CD8-positive, alpha-beta memory T cell (primary cell): ENCODE results near the gene SEMA3B. TPM values are rescaled to one million over a fixed set of nuclear protein-coding genes. Genes with fewer than 3 reads are reported as not detected.
A peak's percentile ranks its signal among the peaks of the same experiment; 100 is the strongest.

Experiments
- CTCF ChIA-PET: fragments of 350-600 bp; sonication (Branson Sonifier 250); formaldehyde crosslinking; loops from one replicate; lab custom pipeline; 2021; ENCODE audit warnings: antibody characterized with exemption; lab: Charles Lee
- POLR2A ChIA-PET: fragments of 350-600 bp; sonication (Branson Sonifier 250); formaldehyde crosslinking; loops from one replicate; lab custom pipeline; 2021; ENCODE audit warnings: antibody characterized with exemption; lab: Charles Lee
- DNase-seq, 5 donors: peaks; one replicate each; pipeline versions ENCODE4 v3.0.0 to v3.0.0-alpha.2; 2020 to 2022; ENCODE audit warnings: mixed read lengths in 1 of 5
- H3K27ac ChIP-seq: one replicate; pipeline ENCODE4 v1.7.0; 2013; ENCODE audit warnings: low read depth, mild to moderate bottlenecking, low read length, moderate library complexity
- H3K27me3 ChIP-seq: 2 replicates; pipeline ENCODE4 v1.7.0; 2013; ENCODE audit warnings: low read length, mild to moderate bottlenecking; ENCODE audit not compliant: insufficient read depth, poor library complexity, severe bottlenecking
- H3K36me3 ChIP-seq: 2 replicates; pipeline ENCODE4 v1.7.0; 2013; ENCODE audit warnings: mild to moderate bottlenecking, low read length, moderate library complexity; ENCODE audit not compliant: insufficient read depth
- H3K4me1 ChIP-seq: 2 replicates; pipeline ENCODE4 v1.7.0; 2013; ENCODE audit warnings: mild to moderate bottlenecking, low read length, moderate library complexity; ENCODE audit not compliant: insufficient read depth
- H3K4me3 ChIP-seq: 2 replicates; pipeline ENCODE4 v1.7.0; 2013; ENCODE audit warnings: mild to moderate bottlenecking, low read length
- H3K9me3 ChIP-seq: 2 replicates; pipeline ENCODE4 v1.7.0; 2013; ENCODE audit warnings: mild to moderate bottlenecking, low read length
- H3K27ac Mint-ChIP-seq, 8 donors: one replicate each; pipeline ENCODE4 v1.8.0; 2020 to 2021; ENCODE audit warnings: mixed read lengths in 8 of 8, mild to moderate bottlenecking in 6 of 8, inconsistent platforms in 3 of 8, moderate library complexity in 3 of 8
- H3K27me3 Mint-ChIP-seq, 2 donors: one replicate each; pipeline ENCODE4 v1.8.0; 2020 to 2021; ENCODE audit warnings: mixed read lengths in 2 of 2, mild to moderate bottlenecking in 1 of 2, moderate library complexity in 1 of 2
- H3K36me3 Mint-ChIP-seq, 3 donors: one replicate each; pipeline ENCODE4 v1.8.0; 2020 to 2021; ENCODE audit warnings: mixed read lengths in 3 of 3, inconsistent platforms in 1 of 3, mild to moderate bottlenecking in 1 of 3
- H3K4me1 Mint-ChIP-seq, 3 donors: one replicate each; pipeline ENCODE4 v1.8.0; 2020 to 2021; ENCODE audit warnings: mixed read lengths in 3 of 3, inconsistent platforms in 1 of 3, mild to moderate bottlenecking in 1 of 3
- H3K4me3 Mint-ChIP-seq, 7 donors: one replicate each; pipeline ENCODE4 v1.8.0; 2020 to 2021; ENCODE audit warnings: mixed read lengths in 7 of 7, mild to moderate bottlenecking in 6 of 7, moderate library complexity in 4 of 7, inconsistent platforms in 2 of 7
- H3K9me3 Mint-ChIP-seq, 5 donors: one replicate each; pipeline ENCODE4 v1.8.0; 2020 to 2022; ENCODE audit warnings: mixed read lengths in 5 of 5, mild to moderate bottlenecking in 3 of 5, moderate library complexity in 2 of 5, inconsistent platforms in 1 of 5
- polyA plus RNA-seq: library from polyadenylated mRNA; unstranded; fragments of 300-500 nt; fragmentation: Illumina TruSeq; gene quantifications from one replicate; pipeline ENCODE4 v1.2.3, GENCODE V29; 2021
- total RNA-seq, 2 experiments: library from RNA; stranded (reverse); gene quantifications; one replicate each; pipeline ENCODE4 v1.2.3, GENCODE V29; 2021

Gene SEMA3B
- total and polyA plus RNA-seq, 3 experiments from 2014 or later = 0.22 TPM; not detected in 2

GRCh38 chr3:50273689-50274065 lies 4.7 kb downstream of the SEMA3B start:
- no peak overlapping the region for H3K27ac Mint-ChIP-seq
- peaks cover 27 to 35% of the 10 kb centered on the region in 2 donors for H3K27me3 Mint-ChIP-seq

GRCh38 chr3:50274371-50275104 lies 5.6 kb downstream of the SEMA3B start:
- Histone ChIP-seq H3K9me3 (no peaks in the 10 kb centered on the region), H3K27me3 (peaks cover 28% of the 10 kb centered on the region), H3K4me1 (peaks cover 28% of the 10 kb centered on the region), H3K27ac (no peak overlapping the region), H3K36me3 (no peaks in the 10 kb centered on the region), H3K4me3 (no peak overlapping the region)
- peak overlapping the region in 6 of 8 donors; percentile 38 to 82 (median 78) for H3K27ac Mint-ChIP-seq
- no peaks in the 10 kb centered on the region for H3K9me3 Mint-ChIP-seq
- H3K27me3 Mint-ChIP-seq = peaks cover 28 to 34% of the 10 kb centered on the region in 2 donors
- ChIA-PET POLR2A (no interaction called here), CTCF (interaction anchor here (0.7 to 7.2 kb wide), 14 partner anchors 10 to 80 kb away, joined by 3 to 86 read pairs (median 4); partner anchors contain the start of genes HYAL3 and NAA80)
- H3K4me3 Mint-ChIP-seq = peak overlapping the region; percentile 15 to 67 (median 54)
- no peaks in the 10 kb centered on the region for H3K36me3 Mint-ChIP-seq
- peaks cover 23 to 32% (median 24%) of the 10 kb centered on the region in 3 donors for H3K4me1 Mint-ChIP-seq
- DNase-seq = peak; percentile 55 to 81 (median 65)

More at GRCh38 chr3:50273689-50274065, 4.7 kb downstream of the SEMA3B start:
- peak overlapping the region in 2 of 7 donors; percentile 62 to 67 for H3K4me3 Mint-ChIP-seq
- Histone ChIP-seq H3K27me3 (peaks cover 28% of the 10 kb centered on the region), H3K4me1 (peaks cover 28% of the 10 kb centered on the region), H3K9me3 (no peaks in the 10 kb centered on the region), H3K36me3 (no peaks in the 10 kb centered on the region), H3K4me3 (no peak overlapping the region), H3K27ac (no peak overlapping the region)
- H3K36me3 Mint-ChIP-seq = no peaks in the 10 kb centered on the region
- no peaks in the 10 kb centered on the region for H3K9me3 Mint-ChIP-seq
- POLR2A ChIA-PET = no interaction called here
- H3K4me1 Mint-ChIP-seq = peaks cover 23 to 32% (median 24%) of the 10 kb centered on the region in 3 donors
- DNase-seq = no peak
- CTCF ChIA-PET = interaction anchor here (1.0 to 7.2 kb wide), 2 partner anchors 17 to 79 kb away, joined by 3 to 86 read pairs; no protein-coding TSS in a partner anchor

GRCh38 chr3:50275141-50275995 lies 6.4 kb downstream of the SEMA3B start:
- H3K9me3 ChIP-seq = no peaks in the 10 kb centered on the region
- Mint-ChIP-seq H3K27me3 (peaks cover 28 to 34% of the 10 kb centered on the region in 2 donors), H3K4me3 (peak overlapping the region in 6 of 7 donors; percentile 31 to 72 (median 62)), H3K27ac (peak overlapping the region in 1 of 8 donors; percentile 34), H3K36me3 (no peaks in the 10 kb centered on the region), H3K9me3 (no peaks in the 10 kb centered on the region), H3K4me1 (peaks cover 23 to 32% (median 24%) of the 10 kb centered on the region in 3 donors)
- H3K27ac ChIP-seq = no peak overlapping the region
- H3K4me1 ChIP-seq = peaks cover 28% of the 10 kb centered on the region
- CTCF ChIA-PET = interaction anchor here (0.7 to 7.2 kb wide), 15 partner anchors 9 to 81 kb away, joined by 3 to 86 read pairs (median 4); partner anchors contain the start of genes HYAL3 and NAA80
- peaks cover 28% of the 10 kb centered on the region for H3K27me3 ChIP-seq
- no peak overlapping the region for H3K4me3 ChIP-seq
- DNase-seq = no peak
- H3K36me3 ChIP-seq = no peaks in the 10 kb centered on the region
- POLR2A ChIA-PET = no interaction called here

- Histone ChIP-seq H3K27me3 (peaks cover 28% of the 10 kb centered on the region), H3K9me3 (no peaks in the 10 kb centered on the region), H3K27ac (no peak overlapping the region), H3K4me1 (peaks cover 28% of the 10 kb centered on the region), H3K36me3 (no peaks in the 10 kb centered on the region), H3K4me3 (no peak overlapping the region)
- Mint-ChIP-seq H3K36me3 (no peaks in the 10 kb centered on the region), H3K27ac (peak overlapping the region in 1 of 8 donors; percentile 34), H3K4me3 (peak overlapping the region in 4 of 7 donors; percentile 12 to 72 (median 51)), H3K27me3 (peaks cover 28 to 34% of the 10 kb centered on the region in 2 donors), H3K9me3 (no peaks in the 10 kb centered on the region), H3K4me1 (peaks cover 23 to 32% (median 24%) of the 10 kb centered on the region in 3 donors)
- POLR2A ChIA-PET = no interaction called here
- no peak for DNase-seq
- CTCF ChIA-PET = interaction anchor here (0.9 to 7.2 kb wide), 8 partner anchors 10 to 95 kb away, joined by 3 to 86 read pairs (median 3); no protein-coding TSS in a partner anchor
These were observed 7.2 kb downstream of the SEMA3B start for GRCh38 chr3:50275996-50276761.

GRCh38 chr3:50276762-50277101 lies 7.8 kb downstream of the SEMA3B start:
- ChIA-PET CTCF (interaction anchor here (1.0 to 7.2 kb wide), 5 partner anchors 13 to 96 kb away, joined by 3 to 86 read pairs (median 3); no protein-coding TSS in a partner anchor), POLR2A (no interaction called here)
- Histone ChIP-seq H3K4me3 (no peak overlapping the region), H3K4me1 (peaks cover 28% of the 10 kb centered on the region), H3K27ac (no peak overlapping the region), H3K27me3 (peaks cover 28% of the 10 kb centered on the region), H3K36me3 (no peaks in the 10 kb centered on the region), H3K9me3 (no peaks in the 10 kb centered on the region)
- no peaks in the 10 kb centered on the region for H3K9me3 Mint-ChIP-seq
- no peak overlapping the region for H3K27ac Mint-ChIP-seq
- no peak overlapping the region for H3K4me3 Mint-ChIP-seq
- H3K27me3 Mint-ChIP-seq = peaks cover 28 to 34% of the 10 kb centered on the region in 2 donors
- H3K36me3 Mint-ChIP-seq = no peaks in the 10 kb centered on the region
- no peak for DNase-seq
- peaks cover 20 to 32% (median 24%) of the 10 kb centered on the region in 3 donors for H3K4me1 Mint-ChIP-seq

- no peaks in the 10 kb centered on the region for H3K36me3 ChIP-seq
- H3K27me3 Mint-ChIP-seq = peaks cover 24 to 29% of the 10 kb centered on the region in 2 donors
- H3K4me3 ChIP-seq = no peak overlapping the region
- H3K4me1 Mint-ChIP-seq = peaks cover 15 to 26% (median 19%) of the 10 kb centered on the region in 3 donors
- H3K4me1 ChIP-seq = peaks cover 24% of the 10 kb centered on the region
- ChIA-PET CTCF (interaction anchor here (1.4 to 2.2 kb wide), 4 partner anchors 18 to 86 kb away, joined by 3 to 10 read pairs (median 6); no protein-coding TSS in a partner anchor), POLR2A (interaction anchor here (1.4 kb wide), 1 partner anchor 43 kb away, joined by 4 read pairs; the partner anchor contains the start of gene GNAI2)
- peaks cover 24% of the 10 kb centered on the region for H3K27me3 ChIP-seq
- H3K27ac Mint-ChIP-seq = peak overlapping the region in 1 of 8 donors; percentile 61
- no peaks in the 10 kb centered on the region for H3K36me3 Mint-ChIP-seq
- DNase-seq = no peak
- H3K27ac ChIP-seq = no peak overlapping the region
- H3K9me3 Mint-ChIP-seq = no peaks in the 10 kb centered on the region
- no peaks in the 10 kb centered on the region for H3K9me3 ChIP-seq
- no peak overlapping the region for H3K4me3 Mint-ChIP-seq
These were observed 9.4 kb downstream of the SEMA3B start for GRCh38 chr3:50278123-50278879.
